DMS79 treated with DMSO at 0.1 percent for 48 hours (cell line): Measurements from ENCODE around the gene POU6F2.
A peak's percentile ranks its signal among the peaks of the same experiment; 100 is the strongest.

Experiments used
- DNase-seq: peaks from one replicate; lab custom pipeline; 2025; lab: John Stamatoyannopoulos, UW

The POU6F2 gene

GRCh38 chr7:39128287-39128843, 150.7 kb downstream of the POU6F2 start:
- DNase-seq = no peak

- DNase-seq = peak; percentile 71
These were observed 152.6 kb downstream of the POU6F2 start for GRCh38 chr7:39130274-39130673.

GRCh38 chr7:39130857-39131526, 153.3 kb downstream of the POU6F2 start:
- peak; percentile 90 for DNase-seq

DNA sequence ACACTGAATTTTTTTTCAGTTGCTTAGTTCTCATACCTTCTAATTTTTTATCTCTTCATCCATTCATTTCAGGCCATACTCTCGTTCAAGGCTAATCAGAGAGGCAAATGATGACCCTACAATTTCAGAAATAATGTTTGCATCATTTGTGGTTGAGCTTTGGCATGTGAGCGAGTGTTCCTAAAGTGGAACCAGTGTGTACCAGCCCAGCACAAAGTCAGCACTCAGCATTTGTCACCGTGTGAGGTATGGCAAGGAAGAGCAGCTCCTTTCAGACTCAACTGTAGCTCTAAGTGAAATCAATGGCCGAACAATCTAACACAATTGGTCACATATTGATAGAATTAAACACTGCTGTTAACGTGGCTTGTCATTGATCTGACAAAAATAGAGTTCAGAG, 154.6 kb downstream of the POU6F2 start:
- peak; percentile 11 for DNase-seq

- DNase-seq = no peak
These were observed 155.4 kb downstream of the POU6F2 start for GRCh38 chr7:39133088-39133487.

DNA sequence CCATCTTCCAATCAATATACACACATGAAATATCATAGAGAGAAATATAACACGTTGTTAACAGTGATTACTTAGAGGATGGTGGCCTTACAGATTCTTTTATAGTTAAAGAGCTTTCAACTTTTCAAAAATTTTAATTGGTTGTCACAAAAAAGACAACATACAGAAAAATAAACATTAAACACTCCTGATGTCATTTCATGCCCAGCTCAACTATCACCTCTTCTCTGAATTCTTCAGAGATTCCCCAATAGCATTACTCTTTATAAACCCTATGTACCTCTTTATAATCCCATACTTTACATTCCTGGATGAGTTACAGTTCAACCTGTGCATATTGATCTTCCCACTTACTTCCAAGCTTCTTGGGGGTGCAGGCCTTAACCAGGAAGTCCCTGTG, 159.8 kb downstream of the POU6F2 start:
- DNase-seq = no peak

GRCh38 chr7:39142750-39143149, 165.0 kb downstream of the POU6F2 start:
- DNase-seq = no peak

DNA sequence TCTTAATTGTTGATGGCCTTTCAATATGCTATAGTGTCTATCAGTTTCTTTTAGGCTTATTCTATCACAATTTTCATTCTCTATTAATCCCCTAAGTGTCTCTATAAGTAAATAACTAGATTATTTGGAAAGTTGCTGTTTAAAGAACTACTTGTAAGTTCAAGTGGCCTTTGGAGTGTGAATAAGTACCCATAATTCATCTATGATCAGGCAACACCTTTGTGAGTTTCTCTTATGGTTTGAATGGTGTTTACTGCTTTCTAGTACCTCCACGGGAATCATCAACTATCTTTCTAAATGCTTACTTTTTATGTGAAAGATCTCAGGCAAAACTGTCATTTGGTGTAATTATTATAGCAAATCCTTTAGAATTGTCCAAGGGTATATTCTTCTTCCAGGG, 166.7 kb downstream of the POU6F2 start:
- DNase-seq = peak; percentile 92

DNA sequence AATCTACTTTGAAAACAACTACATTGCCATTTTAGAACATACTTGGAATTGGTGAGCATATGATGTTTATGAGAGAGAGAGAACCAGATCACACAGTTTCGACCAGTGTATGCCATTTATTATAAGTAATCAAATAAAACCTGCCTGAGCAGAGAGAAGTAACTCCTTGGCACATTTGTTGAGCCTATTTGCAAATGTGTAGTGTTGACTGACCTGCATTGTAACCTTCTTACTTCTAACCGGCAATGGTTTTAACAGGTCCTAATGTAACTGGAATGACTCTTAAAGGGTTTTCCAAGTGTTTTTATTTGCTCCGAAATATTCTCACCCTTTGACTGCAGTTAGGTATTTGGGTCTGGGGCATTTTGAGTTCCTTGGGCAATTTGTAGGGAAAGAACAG, 167.6 kb downstream of the POU6F2 start:
- peak; percentile 35 for DNase-seq

GRCh38 chr7:39145935-39146334, 168.2 kb downstream of the POU6F2 start:
- no peak for DNase-seq

DNA sequence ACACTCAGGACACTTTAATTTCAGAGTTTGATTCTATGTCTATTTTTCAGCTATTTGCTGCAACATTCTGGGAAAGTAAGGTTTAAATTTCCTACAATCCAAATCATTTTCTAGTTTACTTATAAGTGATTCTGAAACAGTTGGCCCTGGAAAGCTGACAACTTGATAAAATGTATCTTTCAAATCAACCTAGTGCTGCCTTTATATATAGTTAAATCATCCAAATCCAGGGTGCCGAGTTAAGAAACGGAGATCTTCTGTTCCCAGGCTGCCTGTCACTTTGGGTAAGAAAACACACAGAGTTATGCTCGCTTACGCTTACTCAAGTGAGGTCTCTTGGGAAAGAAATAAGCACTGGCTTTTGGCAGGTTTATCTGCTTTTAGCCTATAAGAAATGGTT, 175.0 kb downstream of the POU6F2 start:
- no peak for DNase-seq

DNA sequence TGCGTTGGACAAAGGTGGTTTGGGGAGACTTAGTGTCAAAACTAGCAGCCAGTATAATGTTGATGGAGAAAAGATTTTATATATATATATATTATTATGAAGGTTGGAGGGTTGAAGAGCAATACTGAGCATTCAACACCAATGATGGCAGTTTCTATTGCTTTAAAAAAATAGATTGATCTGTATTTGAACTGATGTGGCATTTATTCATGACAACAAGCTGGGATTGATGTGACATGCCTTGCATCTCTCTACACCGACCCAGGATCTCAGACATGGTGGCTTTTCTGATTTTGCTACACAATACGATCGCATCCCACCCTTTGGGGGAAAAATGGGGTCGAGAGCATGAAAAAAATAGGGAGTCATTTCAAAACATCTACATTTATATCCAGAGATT, 175.4 kb downstream of the POU6F2 start:
- no peak for DNase-seq

DNA sequence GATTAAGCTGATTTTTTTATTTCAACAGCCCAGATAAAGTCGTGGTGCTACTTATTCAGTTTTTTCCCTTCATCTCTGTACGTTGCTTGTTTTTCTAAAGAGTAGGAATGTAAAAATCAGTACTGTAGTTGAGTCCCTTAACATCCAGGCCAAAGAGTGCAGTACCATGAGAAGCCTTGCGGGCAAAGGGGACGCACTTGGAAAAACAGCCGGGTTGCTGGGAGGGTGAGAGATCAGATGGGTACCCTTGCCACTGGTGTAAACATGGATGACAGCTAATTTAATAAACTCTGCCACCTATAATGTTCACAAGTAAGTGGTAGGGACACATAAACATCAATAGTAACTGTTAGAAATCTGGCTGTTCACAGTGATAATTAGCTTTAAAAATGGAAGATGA, 175.9 kb downstream of the POU6F2 start:
- DNase-seq = no peak

DNA sequence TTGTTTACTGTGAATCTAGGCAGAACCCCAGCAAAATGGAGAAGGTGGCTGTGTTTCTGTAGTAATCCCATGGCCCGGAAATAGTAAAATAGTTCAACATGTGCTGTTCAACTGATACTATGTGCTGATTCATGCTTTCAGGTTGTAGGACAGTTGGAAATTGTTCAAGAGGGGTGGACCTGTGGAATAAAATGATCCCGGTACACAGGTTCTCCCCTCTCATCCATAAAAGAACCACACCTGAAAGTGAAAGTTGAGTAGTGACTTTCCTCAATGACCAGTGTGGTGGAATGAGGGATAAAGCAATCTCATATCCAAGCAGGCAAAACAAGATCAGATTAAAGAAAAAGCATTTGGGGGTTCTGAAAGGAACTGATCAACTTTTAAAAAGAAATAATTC, 177.1 kb downstream of the POU6F2 start:
- no peak for DNase-seq

- DNase-seq = no peak
These were observed 180.7 kb downstream of the POU6F2 start for GRCh38 chr7:39158367-39158766.

DNA sequence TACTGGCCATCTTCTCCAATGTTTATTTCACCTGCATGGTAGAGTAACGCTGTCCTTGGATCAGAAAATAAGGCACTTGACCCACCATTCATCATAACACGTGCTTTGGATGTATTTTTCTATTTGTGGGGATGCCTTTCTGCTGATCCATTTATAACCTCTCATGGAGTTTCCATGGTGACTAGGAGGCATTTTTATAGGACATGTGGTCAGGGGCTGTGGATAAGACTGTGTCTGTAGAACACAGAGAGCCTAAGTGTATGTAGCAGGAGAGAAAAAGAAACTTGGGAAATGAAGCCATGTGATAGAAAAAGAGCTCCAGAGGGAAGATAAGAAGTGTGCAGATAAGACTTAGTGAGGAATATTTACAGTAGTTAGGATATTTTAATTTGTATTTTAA, 184.2 kb downstream of the POU6F2 start:
- DNase-seq = no peak

- no peak for DNase-seq
These were observed 187.2 kb downstream of the POU6F2 start for GRCh38 chr7:39164887-39165286.

DNA sequence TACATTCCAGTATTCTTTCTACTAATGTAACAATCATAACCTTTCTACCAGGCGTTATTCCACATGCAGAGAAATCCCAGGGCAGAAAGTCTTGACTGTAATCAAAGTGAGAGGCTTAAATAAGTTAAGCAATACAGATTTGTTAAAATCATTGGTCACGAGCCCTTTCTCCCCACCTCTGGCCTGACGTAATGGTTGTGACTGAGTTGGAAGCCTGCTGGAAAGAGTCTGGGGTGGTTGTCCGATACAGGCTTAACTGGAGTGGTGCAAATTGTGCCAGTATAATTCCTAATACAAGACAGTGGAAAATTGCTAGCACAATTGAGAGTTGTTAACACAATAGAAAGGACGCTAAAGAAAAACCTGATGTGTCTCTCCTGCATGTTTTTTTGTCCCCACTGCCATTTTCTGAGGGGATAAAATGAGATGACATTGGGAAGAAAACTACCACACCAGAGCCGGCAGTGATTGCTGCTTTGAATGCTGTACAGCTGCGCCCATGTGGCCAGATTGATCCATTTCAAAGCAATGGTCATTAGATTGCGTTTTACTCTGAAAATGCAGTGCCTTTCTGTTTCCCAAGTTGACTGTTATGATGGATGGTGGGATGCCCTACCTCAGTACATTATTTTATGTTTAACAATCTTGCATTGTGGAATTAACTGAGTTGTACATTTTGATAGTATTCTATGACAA, 190.8 kb downstream of the POU6F2 start:
- DNase-seq = no peak

GRCh38 chr7:39172137-39172536, 194.4 kb downstream of the POU6F2 start:
- no peak for DNase-seq

DNA sequence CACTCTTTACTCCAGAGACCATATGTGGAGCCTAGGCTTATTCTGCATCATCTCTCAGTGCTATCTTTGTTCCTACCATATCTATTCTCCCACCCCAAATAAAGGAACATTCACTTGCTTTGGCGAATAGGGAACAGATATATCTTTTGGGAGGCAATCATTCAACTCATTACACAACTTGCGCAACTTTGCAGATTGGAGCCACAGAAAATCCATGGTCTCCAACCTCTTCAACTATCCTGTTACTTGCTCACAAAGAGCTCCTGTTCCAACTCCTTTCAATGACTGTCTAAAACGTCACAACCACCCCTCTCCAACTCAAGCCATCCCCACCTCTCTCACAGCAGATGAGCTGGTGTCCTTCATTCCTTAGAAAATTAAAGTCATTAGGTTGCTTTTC, 203.7 kb downstream of the POU6F2 start:
- DNase-seq = no peak

DNA sequence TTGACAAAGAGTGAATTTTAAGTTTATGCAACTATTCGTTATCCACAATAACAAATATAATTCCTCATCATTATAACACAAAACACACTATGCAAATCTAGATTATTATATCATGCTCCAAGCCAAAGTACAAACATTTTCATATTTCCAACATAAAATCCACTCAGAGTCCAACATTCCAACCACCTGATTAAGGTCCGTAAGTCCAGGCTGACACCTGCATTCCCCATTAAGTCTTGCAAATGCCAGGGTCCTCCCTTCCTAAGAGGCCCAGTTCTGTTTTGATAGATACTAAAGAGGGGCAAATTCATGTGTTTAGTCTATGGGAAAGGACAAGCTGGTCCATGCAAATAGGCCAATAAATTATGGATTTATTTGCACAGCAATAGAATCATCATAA, 206.1 kb downstream of the POU6F2 start:
- DNase-seq = no peak

DNA sequence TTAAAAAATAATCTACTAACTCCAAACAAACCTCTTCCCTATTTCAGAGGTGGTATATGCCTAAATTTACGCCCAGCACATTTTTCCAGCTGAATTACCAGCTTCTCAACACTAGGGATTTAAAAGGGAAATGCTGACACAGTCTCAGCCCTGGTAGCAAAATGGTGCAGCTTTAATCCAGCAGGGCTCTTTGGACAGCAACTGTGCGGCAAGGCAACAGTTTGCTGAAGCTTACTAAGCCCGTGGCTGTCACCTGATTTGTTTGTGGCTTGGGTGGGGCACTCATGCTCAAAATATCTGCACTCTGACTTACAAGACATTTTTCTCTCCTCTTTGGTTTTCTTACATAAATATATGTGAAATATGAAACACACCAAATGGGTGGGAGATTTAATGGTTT, 206.7 kb downstream of the POU6F2 start:
- peak; percentile 89 for DNase-seq

DNA sequence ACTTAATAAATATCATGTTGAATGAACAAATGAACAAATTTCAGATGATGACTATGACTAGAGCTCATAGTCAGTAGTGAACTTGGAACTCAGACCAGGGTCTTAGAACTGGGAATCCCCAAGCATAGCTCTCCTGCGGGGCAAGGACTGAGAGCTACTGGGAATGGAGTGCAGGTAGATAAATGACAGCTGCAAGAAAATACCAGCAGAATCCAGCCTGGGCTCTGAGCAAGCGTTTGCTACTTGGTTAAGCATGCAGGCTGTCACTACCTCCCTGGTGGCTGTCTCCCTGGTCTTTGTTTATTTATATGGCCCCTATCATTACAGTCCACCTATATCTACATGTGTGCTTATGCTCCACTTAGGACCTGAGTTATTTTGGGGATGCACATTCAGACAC, 208.4 kb downstream of the POU6F2 start:
- no peak for DNase-seq

DNA sequence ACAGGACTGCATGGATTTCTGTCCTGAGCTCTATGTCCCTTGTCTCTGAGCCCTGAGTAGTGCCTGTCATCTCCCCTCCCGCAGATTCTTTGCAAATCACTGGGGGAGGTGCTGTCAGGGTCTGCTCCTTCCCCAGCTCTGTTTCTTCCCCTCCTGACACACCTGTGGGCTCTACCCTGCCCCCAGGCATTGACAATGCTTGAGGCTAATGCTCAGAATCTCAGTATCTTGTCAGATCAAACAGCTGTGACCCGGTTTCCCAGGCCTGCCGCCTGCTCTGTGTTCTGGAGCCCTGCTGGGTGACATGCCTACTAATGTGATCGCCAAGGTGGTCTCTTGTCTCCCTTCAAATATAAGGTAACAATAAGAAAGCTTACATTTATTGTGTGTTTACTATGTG, 209.0 kb downstream of the POU6F2 start:
- no peak for DNase-seq
